ENCODE measurements around the gene PARD3.

DNA sequence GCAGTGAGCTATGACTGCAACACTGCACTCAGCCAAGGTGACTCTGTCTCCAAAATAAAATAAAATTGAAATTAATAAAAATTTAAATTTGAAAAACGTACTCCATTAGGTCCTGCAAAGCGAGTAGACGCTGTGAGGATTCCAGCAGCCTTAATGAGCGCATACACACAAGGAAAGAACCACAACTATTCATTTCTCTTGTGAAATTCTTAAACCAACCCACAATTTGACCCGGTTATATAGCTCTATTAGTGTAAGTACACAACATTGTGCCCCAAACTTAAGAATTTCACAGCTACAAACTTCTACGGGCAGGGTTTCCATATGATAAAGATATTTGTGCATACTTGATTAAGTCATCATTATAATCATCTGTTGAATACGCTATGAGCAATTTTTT lies 84.4 kb downstream of the PARD3 start:
- TF ChIP-seq, protein P1, sequence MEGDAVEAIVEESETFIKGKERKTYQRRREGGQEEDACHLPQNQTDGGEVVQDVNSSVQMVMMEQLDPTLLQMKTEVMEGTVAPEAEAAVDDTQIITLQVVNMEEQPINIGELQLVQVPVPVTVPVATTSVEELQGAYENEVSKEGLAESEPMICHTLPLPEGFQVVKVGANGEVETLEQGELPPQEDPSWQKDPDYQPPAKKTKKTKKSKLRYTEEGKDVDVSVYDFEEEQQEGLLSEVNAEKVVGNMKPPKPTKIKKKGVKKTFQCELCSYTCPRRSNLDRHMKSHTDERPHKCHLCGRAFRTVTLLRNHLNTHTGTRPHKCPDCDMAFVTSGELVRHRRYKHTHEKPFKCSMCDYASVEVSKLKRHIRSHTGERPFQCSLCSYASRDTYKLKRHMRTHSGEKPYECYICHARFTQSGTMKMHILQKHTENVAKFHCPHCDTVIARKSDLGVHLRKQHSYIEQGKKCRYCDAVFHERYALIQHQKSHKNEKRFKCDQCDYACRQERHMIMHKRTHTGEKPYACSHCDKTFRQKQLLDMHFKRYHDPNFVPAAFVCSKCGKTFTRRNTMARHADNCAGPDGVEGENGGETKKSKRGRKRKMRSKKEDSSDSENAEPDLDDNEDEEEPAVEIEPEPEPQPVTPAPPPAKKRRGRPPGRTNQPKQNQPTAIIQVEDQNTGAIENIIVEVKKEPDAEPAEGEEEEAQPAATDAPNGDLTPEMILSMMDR (IDR thresholded peaks at IDR 0.05; ENCODE audit: poor library complexity, severe bottlenecking): no peak
- no peak for TF ChIP-seq EP300 (conservative IDR thresholded peaks at IDR 0.05; ENCODE audit: poor library complexity, severe bottlenecking)
- TF ChIP-seq POLR2AphosphoS5 (IDR thresholded peaks at IDR 0.05): no peak
- no peak for TF ChIP-seq MXI1 (conservative IDR thresholded peaks at IDR 0.05; ENCODE audit: poor library complexity, severe bottlenecking)
- TF ChIP-seq, protein P2, sequence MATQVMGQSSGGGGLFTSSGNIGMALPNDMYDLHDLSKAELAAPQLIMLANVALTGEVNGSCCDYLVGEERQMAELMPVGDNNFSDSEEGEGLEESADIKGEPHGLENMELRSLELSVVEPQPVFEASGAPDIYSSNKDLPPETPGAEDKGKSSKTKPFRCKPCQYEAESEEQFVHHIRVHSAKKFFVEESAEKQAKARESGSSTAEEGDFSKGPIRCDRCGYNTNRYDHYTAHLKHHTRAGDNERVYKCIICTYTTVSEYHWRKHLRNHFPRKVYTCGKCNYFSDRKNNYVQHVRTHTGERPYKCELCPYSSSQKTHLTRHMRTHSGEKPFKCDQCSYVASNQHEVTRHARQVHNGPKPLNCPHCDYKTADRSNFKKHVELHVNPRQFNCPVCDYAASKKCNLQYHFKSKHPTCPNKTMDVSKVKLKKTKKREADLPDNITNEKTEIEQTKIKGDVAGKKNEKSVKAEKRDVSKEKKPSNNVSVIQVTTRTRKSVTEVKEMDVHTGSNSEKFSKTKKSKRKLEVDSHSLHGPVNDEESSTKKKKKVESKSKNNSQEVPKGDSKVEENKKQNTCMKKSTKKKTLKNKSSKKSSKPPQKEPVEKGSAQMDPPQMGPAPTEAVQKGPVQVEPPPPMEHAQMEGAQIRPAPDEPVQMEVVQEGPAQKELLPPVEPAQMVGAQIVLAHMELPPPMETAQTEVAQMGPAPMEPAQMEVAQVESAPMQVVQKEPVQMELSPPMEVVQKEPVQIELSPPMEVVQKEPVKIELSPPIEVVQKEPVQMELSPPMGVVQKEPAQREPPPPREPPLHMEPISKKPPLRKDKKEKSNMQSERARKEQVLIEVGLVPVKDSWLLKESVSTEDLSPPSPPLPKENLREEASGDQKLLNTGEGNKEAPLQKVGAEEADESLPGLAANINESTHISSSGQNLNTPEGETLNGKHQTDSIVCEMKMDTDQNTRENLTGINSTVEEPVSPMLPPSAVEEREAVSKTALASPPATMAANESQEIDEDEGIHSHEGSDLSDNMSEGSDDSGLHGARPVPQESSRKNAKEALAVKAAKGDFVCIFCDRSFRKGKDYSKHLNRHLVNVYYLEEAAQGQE (IDR thresholded peaks at IDR 0.05; ENCODE audit: borderline replicate concordance): no peak
- TF ChIP-seq EZH2 (IDR thresholded peaks at IDR 0.05; ENCODE audit: borderline replicate concordance, insufficient read depth, low read length, poor library complexity, severe bottlenecking): no peak
- no peak for TF ChIP-seq TAF1 (IDR thresholded peaks at IDR 0.05; ENCODE audit: low read depth)
- TF ChIP-seq RAD21 (conservative IDR thresholded peaks at IDR 0.05): no peak
